NCI-H748 (cell line): ENCODE measurements around the gene SCRT2.

Experiments
- DNase-seq: peaks from one replicate; lab custom pipeline; 2025; ENCODE audit not compliant: unreplicated experiment; lab: John Stamatoyannopoulos, UW

SCRT2 gene

GRCh38 chr20:635028-635892 lies 40.3 kb downstream of the SCRT2 start:
- no peak for DNase-seq

- DNase-seq: peak; percentile 34
Observed at GRCh38 chr20:634148-634925, 41.3 kb downstream of the SCRT2 start.

- DNase-seq: no peak
Observed at GRCh38 chr20:631101-631500, 44.5 kb downstream of the SCRT2 start.

GRCh38 chr20:626579-626978 lies 49.0 kb downstream of the SCRT2 start:
- DNase-seq: no peak

GRCh38 chr20:625360-625932 lies 50.2 kb downstream of the SCRT2 start:
- no peak for DNase-seq

- DNase-seq: no peak
Observed at GRCh38 chr20:623704-624103, 51.9 kb downstream of the SCRT2 start.

GRCh38 chr20:623021-623420 lies 52.6 kb downstream of the SCRT2 start:
- DNase-seq: no peak

GRCh38 chr20:622161-622560 lies 53.4 kb downstream of the SCRT2 start:
- DNase-seq: no peak

GRCh38 chr20:621125-621756 lies 54.4 kb downstream of the SCRT2 start:
- no peak for DNase-seq

- DNase-seq: no peak
Observed at GRCh38 chr20:620246-620645, 55.4 kb downstream of the SCRT2 start.

GRCh38 chr20:618980-619379 lies 56.6 kb downstream of the SCRT2 start:
- DNase-seq: no peak

- no peak for DNase-seq
Observed at GRCh38 chr20:617934-618690, 57.5 kb downstream of the SCRT2 start.

- no peak for DNase-seq
Observed at GRCh38 chr20:615514-615913, 60.1 kb downstream of the SCRT2 start.

- no peak for DNase-seq
Observed at GRCh38 chr20:611843-612185, 63.8 kb downstream of the SCRT2 start.
